COLO668 (cell line): ENCODE data around the gene MARCOL.
"Not testable (repeated sequence)": the region's sequence is repeated elsewhere in the genome, so short reads cannot be mapped to it uniquely, and the experiment has no call there.

Experiments used
- DNase-seq: peaks from one replicate; lab custom pipeline; 2025; ENCODE audit not compliant: unreplicated experiment; lab: John Stamatoyannopoulos, UW

The MARCOL gene

DNA sequence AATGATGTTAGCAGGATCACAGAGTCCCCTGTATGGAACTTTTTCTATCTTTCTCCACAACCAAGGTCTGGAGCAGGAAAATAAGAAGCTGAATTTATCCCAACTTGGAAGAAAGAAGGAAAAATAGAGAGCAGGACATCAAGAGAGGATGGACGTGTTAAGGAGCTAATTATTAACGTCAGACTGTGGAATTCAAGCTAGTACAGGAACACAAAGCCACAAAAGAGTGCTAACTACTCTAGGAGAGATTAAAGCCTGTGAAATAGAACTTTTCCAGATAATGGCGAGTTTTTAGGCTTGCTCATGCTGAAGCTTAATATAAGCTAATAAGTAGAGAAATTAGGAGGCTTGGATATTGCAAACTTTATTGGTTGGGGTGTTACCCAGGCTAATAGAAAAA, 29.6 kb downstream of the MARCOL start:
- no peak for DNase-seq

- no peak for DNase-seq
Measured at GRCh38 chr5:148268566-148268965, 30.2 kb downstream of the MARCOL start, which contains the start of gene SPINK13. Gene SPINK13, plus strand, starts transcription at chr5:148268794. Its CDS starts 1,279 bp downstream, at chr5:148270073.

DNA sequence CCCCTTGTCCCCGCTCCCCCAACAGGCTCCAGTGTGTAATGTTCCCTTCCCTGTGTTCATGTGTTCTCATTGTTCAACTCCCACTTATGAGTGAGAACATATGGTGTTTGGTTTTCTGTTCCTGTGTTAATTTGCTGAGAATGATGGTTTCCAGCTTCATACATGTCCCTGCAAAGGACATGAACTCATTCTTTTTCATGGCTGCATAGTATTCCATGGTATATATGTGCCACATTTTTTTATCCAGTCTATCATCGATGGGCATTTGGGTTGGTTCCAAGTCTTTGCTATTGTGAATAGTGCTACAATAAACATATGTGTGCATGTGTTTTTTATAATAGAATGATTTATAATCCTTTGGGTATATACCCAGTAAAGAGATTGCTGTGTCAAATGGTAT, 36.8 kb downstream of the MARCOL start:
- not testable (repeated sequence) for DNase-seq

DNA sequence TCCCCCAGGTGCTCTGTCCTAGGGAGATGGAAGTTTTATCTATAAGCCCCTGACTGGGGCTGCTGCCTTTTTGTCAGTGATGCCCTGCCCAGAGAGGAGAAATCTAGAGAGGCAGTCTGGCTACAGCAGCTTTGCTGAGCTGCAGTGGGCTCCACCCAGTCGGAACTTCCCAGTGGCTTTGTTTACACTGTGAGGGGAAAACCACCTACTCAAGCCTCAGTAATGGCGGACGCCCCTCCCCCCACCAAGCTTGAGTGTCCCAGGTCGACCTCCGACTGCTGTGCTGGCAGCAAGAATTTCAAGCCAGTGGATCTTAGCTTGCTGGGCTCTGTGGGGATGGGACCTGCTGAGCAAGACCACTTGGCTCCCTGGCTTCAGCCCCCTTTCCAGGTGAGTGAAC, 42.6 kb downstream of the MARCOL start:
- not testable (repeated sequence) for DNase-seq

DNA sequence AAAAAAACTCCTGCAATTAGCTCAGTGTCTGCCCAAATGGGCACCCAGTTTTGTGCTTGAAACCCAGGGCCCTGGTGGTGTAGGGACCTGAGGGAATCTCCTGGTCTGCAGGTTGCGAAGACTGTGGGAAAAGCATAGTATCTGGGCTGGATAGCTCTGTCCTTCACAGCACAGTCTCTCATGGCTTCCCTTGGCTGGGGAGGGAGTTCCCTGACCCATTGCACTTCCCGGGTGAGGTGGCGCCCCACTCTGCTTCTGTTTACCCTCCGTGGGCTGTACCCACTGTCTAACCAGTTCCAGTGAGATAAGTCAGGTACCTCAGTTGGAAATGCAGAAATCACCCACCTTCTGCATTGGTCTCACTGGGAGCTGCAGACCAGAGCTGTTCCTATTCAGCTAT, 43.0 kb downstream of the MARCOL start:
- not testable (repeated sequence) for DNase-seq

- no peak for DNase-seq
Measured at GRCh38 chr5:148290271-148291195, 52.2 kb downstream of the MARCOL start.
